Fibroblast of the conjunctiva (primary cell): Measurements from ENCODE around the gene AEBP2.
A peak's percentile ranks its signal among the peaks of the same experiment; 100 is the strongest.
"Not testable (repeated sequence)": the region's sequence is repeated elsewhere in the genome, so short reads cannot be mapped to it uniquely, and the experiment has no call there.

ENCODE experiments used
- DNase-seq: peaks from one replicate; pipeline ENCODE4 v3.0.0-alpha.2; 2010; ENCODE audit warnings: low read depth

The AEBP2 gene

DNA sequence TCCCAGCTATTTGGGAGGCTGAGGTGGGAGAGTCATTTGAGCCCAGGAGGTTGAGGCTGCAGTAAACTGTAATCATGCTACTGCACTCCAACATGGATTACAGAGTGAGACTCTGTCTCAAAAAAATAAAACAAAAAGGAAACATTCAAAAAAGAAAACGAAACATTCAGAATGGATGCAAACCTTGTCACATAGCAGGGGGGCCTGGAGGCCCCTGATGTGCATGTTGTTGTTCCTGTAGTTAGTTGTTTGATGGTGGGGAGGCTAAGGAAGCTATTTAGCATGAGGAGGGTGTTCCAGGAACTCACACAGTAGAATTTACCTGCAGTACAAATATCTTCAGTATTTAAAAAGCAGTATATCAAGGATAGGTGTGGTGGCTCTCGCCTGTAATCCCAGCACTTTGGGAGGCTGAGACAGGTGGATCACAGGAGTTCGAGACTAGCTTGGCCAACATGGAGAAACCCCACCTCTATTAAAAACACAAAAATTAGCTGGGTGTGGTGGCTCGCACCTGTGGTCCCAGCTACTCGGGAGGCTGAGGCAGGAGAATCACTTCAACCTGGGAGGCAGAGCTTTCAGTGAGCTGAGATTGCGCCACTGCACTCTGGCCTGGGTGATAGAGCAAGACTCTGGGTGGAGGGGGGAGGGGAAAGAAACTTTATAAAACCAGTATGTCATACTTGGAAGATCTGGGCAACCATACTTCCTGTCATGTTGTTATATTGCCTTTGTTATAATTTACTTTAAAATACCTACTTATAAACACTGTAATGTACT is 17.6 kb upstream of the AEBP2 start:
- DNase-seq: no peak

GRCh38 chr12:19423166-19423930 is 15.9 kb upstream of the AEBP2 start:
- no peak for DNase-seq

DNA sequence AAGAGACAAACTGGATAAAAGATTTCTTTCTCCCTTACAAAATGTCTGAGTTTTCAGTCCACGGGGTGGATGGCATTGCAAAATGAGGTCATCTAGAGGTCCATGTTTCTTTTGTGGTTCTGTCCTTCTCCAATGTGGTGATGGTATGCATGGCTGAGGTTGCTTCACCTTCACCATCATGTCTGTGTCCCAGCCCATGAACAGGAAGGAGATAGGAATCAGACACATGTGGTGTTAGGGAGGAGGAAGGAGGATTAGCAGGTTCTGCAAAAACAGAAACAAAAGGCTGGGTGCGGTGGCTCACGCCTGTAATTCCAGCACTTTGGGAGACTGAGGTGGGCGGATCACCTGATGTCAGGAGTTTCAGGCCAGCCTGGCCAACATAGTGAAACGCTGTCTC is 11.0 kb upstream of the AEBP2 start:
- DNase-seq: no peak

DNA sequence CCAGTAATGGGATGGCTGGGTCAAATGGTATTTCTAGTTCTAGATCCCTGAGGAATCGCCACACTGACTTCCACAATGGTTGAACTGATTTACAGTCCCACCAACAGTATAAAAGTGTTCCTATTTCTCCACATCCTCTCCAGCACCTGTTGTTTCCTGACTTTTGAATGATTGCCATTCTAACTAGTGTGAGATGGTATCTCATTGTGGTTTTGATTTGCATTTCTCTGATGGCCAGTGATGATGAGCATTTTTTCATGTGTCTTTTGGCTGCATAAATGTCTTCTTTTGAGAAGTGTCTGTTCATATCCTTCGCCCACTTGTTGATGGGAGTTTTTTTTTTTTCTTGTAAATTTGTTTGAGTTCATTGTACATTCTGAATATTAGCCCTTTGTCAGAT is 9.8 kb upstream of the AEBP2 start:
- DNase-seq: not testable (repeated sequence)

- no peak for DNase-seq
These were observed 8.3 kb upstream of the AEBP2 start for GRCh38 chr12:19430988-19431387.

DNA sequence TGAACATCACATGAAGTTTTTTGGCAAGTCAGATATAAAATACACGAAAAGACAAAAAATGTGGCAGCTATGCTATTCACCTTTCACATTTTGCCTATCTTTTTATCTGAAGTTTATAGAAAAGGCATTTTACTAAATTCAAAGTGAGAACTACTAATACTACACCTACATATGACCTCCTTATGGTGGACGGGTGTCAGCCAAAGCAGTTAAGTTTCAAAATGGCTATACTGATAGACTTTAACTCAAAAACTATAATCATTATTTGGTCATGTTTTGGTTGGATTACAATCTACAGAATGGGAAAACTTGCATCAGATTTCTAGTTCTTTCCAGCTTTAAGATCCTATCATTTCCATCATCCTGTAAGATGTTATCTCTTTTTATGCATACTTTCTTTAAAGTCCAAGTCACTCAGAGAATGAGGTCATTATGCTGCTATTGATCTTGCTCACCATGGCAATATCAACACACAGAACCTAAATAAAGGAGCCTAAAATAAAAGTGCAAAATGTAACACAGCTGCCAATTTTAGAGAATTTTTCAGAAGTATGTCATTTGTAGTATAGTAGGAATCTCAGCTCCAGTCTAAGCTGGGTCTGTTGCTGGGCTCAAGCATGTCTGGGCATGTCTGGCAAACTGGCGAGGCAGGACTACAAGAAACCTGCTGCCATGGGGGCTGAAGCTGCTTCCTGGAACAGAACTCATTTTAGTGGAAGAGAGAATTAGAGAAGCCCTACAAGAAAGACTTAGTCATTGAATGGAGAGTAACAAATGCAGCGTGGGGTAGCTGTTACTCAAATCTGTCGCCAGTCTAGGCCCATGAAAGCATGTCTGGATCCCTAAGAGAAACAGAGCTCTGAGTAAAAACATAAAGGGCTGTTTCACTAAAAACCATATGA is 7.6 kb upstream of the AEBP2 start:
- peak; percentile 51 for DNase-seq

GRCh38 chr12:19432309-19433170 is 6.8 kb upstream of the AEBP2 start:
- no peak for DNase-seq

DNA sequence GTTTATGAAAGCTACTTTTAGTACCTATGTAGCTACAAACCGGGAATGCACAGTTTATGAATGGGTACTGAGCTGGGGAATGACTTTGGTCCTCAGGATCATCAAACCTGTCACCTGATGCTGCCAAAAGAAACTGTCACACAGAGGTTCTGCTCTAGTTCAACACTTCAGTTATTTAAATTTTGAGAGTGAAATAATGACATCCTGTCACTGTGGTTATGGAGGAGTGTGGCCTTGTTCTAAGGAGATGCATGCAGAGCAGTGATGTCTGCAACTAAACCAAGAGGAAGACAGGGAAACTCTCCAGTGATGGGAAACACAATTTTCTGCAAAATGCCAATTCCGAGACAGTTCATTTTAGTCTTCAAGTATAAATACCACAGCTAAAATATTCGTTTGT is 4.8 kb upstream of the AEBP2 start:
- DNase-seq: no peak

- no peak for DNase-seq
These were observed 3.3 kb upstream of the AEBP2 start for GRCh38 chr12:19435831-19436497.

GRCh38 chr12:19436931-19437330 is 2.4 kb upstream of the AEBP2 start:
- no peak for DNase-seq

DNA sequence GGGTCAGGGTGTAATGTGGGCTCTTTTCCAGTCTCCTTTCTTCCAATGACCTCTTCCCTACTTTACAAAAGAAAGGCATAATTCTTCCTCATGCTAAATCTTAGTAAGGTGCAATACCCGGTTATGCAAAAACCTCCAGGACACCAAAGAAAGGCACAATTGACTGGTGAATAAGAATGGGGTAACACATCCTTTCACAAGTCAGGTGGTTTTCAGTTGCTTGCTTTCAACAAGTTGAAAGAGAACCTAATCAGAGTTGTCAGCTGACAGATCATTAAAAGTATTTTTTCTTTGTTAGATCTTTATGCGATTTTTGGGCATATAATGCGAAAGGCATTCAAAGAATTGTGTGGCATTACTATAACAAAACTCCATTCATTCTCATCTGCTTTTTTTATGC is 1.3 kb upstream of the AEBP2 start:
- DNase-seq: no peak

GRCh38 chr12:19440019-19440858 is 947 bp downstream of the AEBP2 start:
- DNase-seq: peak; percentile 16

DNA sequence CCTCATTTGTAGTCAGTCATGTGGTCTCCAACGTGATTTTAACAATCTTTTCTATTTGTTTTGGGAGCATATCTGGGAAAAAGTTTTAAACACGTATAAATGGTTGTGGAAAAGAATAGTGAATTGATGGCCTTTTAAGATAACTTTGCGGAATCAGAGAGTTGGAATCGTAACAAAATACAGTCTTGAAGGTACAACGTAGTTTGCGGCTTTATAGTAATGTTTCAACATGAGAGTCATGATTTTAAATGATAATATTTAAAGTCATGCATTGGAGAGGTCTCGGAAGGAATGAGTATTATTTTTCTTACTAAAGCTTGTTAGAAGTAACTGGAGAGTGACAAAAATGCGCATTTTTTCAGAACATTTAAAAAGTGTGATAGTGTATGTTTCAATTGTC is 1.6 kb downstream of the AEBP2 start:
- no peak for DNase-seq

- DNase-seq: no peak
These were observed 4.3 kb downstream of the AEBP2 start for GRCh38 chr12:19443585-19443984.

DNA sequence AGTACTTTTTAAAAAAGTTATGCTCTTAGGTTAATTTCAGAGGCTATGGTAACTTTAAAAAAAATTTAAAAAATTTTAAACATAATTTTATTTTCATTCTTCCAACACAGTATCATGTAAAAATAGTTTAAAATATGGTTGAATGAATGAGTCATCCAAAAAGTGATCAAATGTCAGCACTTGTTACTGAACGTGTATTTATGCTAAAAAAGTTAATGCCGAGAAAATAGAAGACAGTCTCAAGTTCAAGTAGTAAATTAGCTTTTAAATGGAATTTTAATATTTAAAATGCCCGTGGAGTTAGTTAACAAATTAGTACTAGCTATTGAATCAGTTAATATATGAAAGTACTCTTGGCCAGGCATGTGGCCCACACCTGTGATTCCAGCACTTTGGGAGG is 4.8 kb downstream of the AEBP2 start:
- DNase-seq: no peak

GRCh38 chr12:19447386-19447785 is 8.1 kb downstream of the AEBP2 start:
- DNase-seq: no peak

GRCh38 chr12:19449814-19450213 is 10.5 kb downstream of the AEBP2 start:
- DNase-seq: no peak

DNA sequence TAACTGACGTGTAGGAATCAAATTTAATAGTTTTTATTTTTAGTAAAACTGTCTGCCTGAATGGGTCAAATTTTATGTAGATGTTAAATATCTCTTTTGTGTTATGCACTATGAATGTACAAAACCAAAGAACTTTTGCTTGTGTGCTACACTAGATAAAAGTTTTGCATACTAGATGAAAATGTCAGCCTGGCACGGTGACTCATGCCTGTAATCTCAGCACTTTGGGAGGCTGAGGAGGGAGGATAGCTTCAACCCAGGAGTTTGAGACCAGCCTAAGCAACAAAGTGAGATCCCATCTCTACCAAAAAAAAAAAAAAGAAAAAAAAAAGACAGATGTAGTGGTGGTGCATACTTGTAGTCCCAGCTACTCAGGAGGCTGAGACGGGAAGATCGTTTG is 11.1 kb downstream of the AEBP2 start:
- no peak for DNase-seq

GRCh38 chr12:19451196-19451595 is 11.9 kb downstream of the AEBP2 start:
- no peak for DNase-seq

GRCh38 chr12:19453961-19454360 is 14.7 kb downstream of the AEBP2 start:
- DNase-seq: no peak
